Common myeloid progenitor, CD34-positive (primary cell): ENCODE measurements around the gene MFSD6L.
"Not testable (repeated sequence)": the region's sequence is repeated elsewhere in the genome, so short reads cannot be mapped to it uniquely, and the experiment has no call there.

Source experiments
- CTCF ChIA-PET: fragments of 350-600 bp; sonication (Branson Sonifier 250); formaldehyde crosslinking; loops from one replicate; lab custom pipeline; 2021; ENCODE audit warnings: antibody characterized with exemption; lab: Charles Lee
- POLR2A ChIA-PET: fragments of 350-600 bp; sonication (Branson Sonifier 250); formaldehyde crosslinking; loops from one replicate; lab custom pipeline; 2021; ENCODE audit warnings: antibody characterized with exemption; lab: Charles Lee
- DNase-seq, 3 donors: peaks; one replicate each; pipeline versions ENCODE4 v3.0.0 to v3.0.0-alpha.2; 2013
- H3K27ac ChIP-seq, 2 experiments: 1 replicate in 1 of 2; 2 replicates in 1 of 2; pipeline ENCODE4 v1.7.0; 2013; ENCODE audit warnings: inconsistent platforms in 2 of 2, low read length in 2 of 2, mild to moderate bottlenecking in 2 of 2, low read depth in 1 of 2, moderate library complexity in 1 of 2; ENCODE audit not compliant: severe bottlenecking in 2 of 2, insufficient read depth in 1 of 2, poor library complexity in 1 of 2
- H3K27me3 ChIP-seq, 5 experiments: replicated peaks in 2 of 5; 1 replicate in 3 of 5; 2 replicates in 2 of 5; pipeline versions ENCODE4 v1.6.1 to v1.7.0; 2013; ENCODE audit warnings: low read length in 4 of 5, mild to moderate bottlenecking in 2 of 5, moderate library complexity in 2 of 5, inconsistent platforms in 1 of 5; ENCODE audit not compliant: insufficient read depth in 5 of 5, control insufficient read depth in 4 of 5
- H3K36me3 ChIP-seq, 4 experiments: 1 replicate in 2 of 4; 2 replicates in 2 of 4; pipeline versions ENCODE4 v1.6.1 to v1.7.0; 2013; ENCODE audit warnings: low read length in 3 of 4, control low read depth in 1 of 4, mild to moderate bottlenecking in 1 of 4; ENCODE audit not compliant: control insufficient read depth in 4 of 4, insufficient read depth in 4 of 4
- H3K4me1 ChIP-seq, 4 experiments: 1 replicate in 3 of 4; 2 replicates in 1 of 4; pipeline versions ENCODE4 v1.6.1 to v1.7.1; 2013; ENCODE audit warnings: low read length in 3 of 4, mild to moderate bottlenecking in 3 of 4, control low read depth in 1 of 4, inconsistent platforms in 1 of 4, moderate library complexity in 1 of 4; ENCODE audit not compliant: control insufficient read depth in 4 of 4, insufficient read depth in 4 of 4; ENCODE audit errors: control extremely low read depth in 1 of 4
- H3K4me3 ChIP-seq, 7 experiments: 1 replicate in 4 of 7; 2 replicates in 3 of 7; pipeline versions ENCODE4 v1.5.1 to v1.7.0; 2013; ENCODE audit warnings: mild to moderate bottlenecking in 7 of 7, low read length in 6 of 7, moderate library complexity in 6 of 7, inconsistent platforms in 2 of 7, low read depth in 2 of 7, control low read depth in 1 of 7; ENCODE audit not compliant: insufficient read depth in 4 of 7, control insufficient read depth in 1 of 7; ENCODE audit errors: extremely low read depth in 1 of 7
- H3K9me3 ChIP-seq, 5 experiments: 1 replicate in 4 of 5; 2 replicates in 1 of 5; pipeline versions ENCODE4 v1.6.1 to v1.7.1; 2013; ENCODE audit warnings: low read length in 4 of 5, mild to moderate bottlenecking in 2 of 5, inconsistent platforms in 1 of 5, low read depth in 1 of 5, moderate library complexity in 1 of 5; ENCODE audit not compliant: control insufficient read depth in 4 of 5, insufficient read depth in 2 of 5; ENCODE audit errors: control extremely low read depth in 1 of 5
- WGBS: methylation state at CpG from one replicate; pipeline ENCODE4 v1.1.5; 2013; ENCODE audit not compliant: insufficient coverage; 5-methylcytosine and 5-hydroxymethylcytosine counted together

MFSD6L gene

DNA sequence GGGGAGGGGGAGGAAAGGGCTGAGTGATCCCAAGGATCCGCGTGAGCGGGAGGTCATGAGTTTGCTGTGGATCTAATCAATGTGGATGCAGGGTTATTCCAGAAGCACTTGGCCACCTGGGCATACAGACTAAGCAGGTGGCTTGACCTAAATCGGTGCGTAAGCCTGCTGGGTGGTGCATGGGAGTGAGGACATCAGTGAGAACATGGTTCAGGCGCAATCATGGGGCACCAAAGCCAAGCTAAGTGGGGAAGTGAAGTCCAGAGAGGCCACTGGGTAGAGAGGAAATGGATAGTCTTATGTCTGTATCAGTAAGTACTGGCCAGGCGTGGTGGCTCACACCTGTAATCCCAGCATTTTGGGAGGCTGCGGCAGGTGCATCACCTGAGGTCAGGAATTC lies 18.9 kb upstream of the MFSD6L start:
- H3K4me1 ChIP-seq, result no peaks in the 10 kb centered on the region
- H3K27ac ChIP-seq, result no peak overlapping the region
- no peak for DNase-seq
- H3K36me3 ChIP-seq, result peaks cover 0 to 10% (median 4%) of the 10 kb centered on the region in 4 experiments
- ChIA-PET CTCF (no interaction called here), POLR2A (no interaction called here)
- no peak overlapping the region for H3K4me3 ChIP-seq
- H3K9me3 ChIP-seq, result peaks cover 0 to 5% (median 0%) of the 10 kb centered on the region in 5 experiments
- WGBS, result 100% methylated on average over 8 of the region's 8 CpGs
- H3K27me3 ChIP-seq, result no peaks in the 10 kb centered on the region

DNA sequence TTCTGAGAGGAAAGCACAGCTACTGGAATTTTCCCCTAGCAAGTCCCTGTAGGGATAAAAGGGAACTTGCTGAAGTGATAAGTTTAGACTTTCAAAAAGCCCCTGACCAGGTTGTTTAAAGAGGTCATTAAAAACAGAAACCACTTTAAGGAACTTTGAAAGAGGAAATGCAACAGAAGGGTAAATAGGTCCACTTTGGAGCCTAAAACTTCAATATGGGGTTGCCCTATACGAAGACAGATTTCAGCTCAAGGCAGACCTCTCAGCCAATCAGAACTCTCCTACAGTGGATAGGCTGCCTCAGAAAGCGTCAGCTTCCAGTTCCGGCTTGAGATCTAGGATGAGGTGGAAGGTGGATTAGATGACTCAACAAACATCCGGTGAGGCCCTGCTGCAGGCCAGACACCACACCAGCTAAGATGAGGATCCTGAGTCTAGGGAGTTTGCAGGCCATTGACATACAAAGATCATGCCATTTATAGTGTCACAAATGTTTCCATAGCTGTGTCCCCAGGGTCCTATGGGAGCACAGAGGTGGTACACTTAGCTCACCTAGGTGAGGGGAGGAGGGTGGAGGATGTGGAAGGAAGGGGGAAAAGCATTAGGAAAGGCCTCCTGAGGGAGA lies 7.9 kb upstream of the MFSD6L start:
- peaks cover 2 to 23% (median 8%) of the 10 kb centered on the region in 5 experiments for H3K9me3 ChIP-seq
- DNase-seq, result peak; percentile 12 to 56 (median 52)
- POLR2A ChIA-PET, result no interaction called here
- no peak overlapping the region for H3K27ac ChIP-seq
- CTCF ChIA-PET, result interaction anchor here (0.6 to 1.1 kb wide), 3 partner anchors 15 to 314 kb away, joined by 3 to 5 read pairs (median 3); no protein-coding TSS in a partner anchor
- WGBS, result 60% methylated on average over 1 of the region's 4 CpGs
- H3K4me3 ChIP-seq, result no peak overlapping the region
- H3K4me1 ChIP-seq, result peaks cover 0 to 18% (median 8%) of the 10 kb centered on the region in 4 experiments
- H3K27me3 ChIP-seq, result no peaks in the 10 kb centered on the region
- H3K36me3 ChIP-seq, result peaks cover 4 to 39% (median 12%) of the 10 kb centered on the region in 4 experiments

DNA sequence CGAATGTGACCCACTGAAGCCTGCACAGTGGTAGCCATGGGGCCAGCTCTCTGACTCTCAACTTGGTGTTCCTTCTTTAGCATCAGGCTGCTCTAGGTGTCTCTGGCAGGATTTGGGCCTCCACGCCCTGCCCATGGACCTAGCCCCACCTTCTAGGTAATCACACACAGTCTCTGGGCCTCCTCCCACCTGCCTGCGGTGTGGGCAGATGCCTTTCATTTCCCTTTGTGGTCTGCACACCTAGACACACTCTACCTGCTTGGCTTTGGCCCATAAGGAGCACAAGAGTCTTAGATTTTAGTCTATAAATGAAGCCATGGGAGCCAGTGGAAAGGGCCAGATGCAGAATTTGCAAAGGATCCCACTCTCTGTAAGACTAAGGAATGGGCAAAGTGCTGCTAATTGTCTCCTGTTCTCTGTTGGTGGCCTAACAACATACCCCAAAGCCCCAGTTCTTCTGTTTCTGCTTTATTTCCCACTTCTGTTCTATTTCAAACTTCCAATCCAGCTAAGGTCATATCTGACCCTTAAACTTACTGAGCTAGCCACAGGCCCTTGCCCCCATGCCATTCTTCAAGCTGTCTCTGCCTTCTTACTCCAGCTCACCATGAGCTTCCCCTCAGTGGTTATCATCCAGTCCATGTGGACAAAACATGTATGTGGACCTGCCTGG lies 7.2 kb upstream of the MFSD6L start:
- DNase-seq, result no peak
- peaks cover 2 to 23% (median 6%) of the 10 kb centered on the region in 5 experiments for H3K9me3 ChIP-seq
- H3K36me3 ChIP-seq, result peaks cover 4 to 37% (median 12%) of the 10 kb centered on the region in 4 experiments
- no peak overlapping the region for H3K4me3 ChIP-seq
- POLR2A ChIA-PET, result no interaction called here
- no peak overlapping the region for H3K27ac ChIP-seq
- no peaks in the 10 kb centered on the region for H3K27me3 ChIP-seq
- CTCF ChIA-PET, result interaction anchor here (1.1 to 1.7 kb wide), 3 partner anchors 10 to 88 kb away, joined by 4 to 6 read pairs (median 5); no protein-coding TSS in a partner anchor
- peaks cover 0 to 18% (median 8%) of the 10 kb centered on the region in 4 experiments for H3K4me1 ChIP-seq
- WGBS, result 96% methylated on average over 3 of the region's 3 CpGs

DNA sequence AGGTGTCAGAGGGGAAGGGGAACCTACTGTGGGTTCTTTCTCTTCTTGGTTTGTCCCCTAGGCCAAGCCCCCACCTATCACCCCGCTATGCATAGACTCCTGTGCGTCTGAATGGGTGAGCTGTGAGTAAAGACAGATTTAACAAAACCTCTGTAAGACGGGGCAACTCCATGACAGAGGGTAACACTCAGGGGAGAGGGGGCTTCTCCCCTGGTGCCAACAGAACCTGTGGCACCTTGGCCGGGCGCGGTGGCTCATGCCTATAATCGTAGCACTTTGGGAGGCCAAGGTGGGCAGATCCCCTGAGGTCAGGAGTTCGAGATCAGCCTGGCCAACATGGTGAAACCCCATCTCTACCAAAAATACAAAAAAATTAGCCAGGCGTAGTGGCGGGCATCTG lies 6.2 kb upstream of the MFSD6L start:
- CTCF ChIA-PET, result interaction anchor here (1.0 to 1.8 kb wide), 7 partner anchors 9 to 53 kb away, joined by 3 to 6 read pairs (median 4); no protein-coding TSS in a partner anchor
- POLR2A ChIA-PET, H3K27me3 ChIP-seq, H3K4me3 ChIP-seq, H3K27ac ChIP-seq: not testable (repeated sequence)
- H3K4me1 ChIP-seq, result peaks cover 0 to 18% (median 8%) of the 10 kb centered on the region in 4 experiments
- peaks cover 0 to 18% (median 2%) of the 10 kb centered on the region in 5 experiments for H3K9me3 ChIP-seq
- 100% methylated on average over 8 of the region's 10 CpGs for WGBS
- peaks cover 4 to 29% (median 13%) of the 10 kb centered on the region in 4 experiments for H3K36me3 ChIP-seq
- peak in 1 of 3 donors; percentile 17 for DNase-seq

DNA sequence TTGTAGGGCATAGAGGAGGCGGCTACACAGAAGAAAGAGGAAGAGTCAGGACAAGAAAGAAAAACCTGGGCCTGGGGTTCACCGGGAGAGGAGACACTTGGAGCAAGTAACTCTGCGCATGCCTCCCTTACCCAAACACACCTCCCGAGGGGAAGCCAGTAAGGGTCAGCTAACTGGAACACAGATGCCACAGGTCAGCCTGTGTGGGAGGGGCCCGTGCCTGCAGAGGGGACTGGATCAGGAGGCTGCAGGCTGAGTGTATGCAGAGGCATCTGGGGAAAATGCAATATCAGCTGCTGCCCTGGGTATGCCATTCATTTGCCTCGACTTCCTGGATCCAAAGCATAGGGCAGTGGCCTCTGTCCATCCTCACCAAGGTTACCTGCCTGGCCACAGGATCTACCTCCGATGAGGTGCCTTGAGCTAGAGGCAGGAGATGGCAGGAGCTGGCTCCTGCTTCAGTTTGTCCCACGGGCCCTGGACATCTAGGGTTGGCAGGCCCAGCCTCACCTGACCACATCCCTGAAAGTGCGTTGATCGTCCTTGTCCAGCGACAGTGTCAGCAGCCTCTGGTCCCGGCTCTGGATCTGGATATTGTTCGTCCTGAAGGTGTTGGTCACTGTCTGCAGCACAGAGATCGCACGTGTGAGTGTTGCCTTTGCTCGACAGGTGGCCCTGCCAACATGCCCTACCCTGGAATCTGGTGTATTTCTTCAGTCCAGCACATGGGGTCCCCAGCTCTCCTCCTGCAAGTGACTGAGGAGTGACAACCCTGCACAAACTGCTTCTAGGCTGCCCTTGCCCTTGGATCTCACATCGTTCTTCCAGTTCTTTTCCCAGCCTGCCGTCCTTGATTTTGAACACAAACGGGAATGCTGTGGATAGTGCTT lies 4.6 kb upstream of the MFSD6L start:
- Histone ChIP-seq H3K4me1 (peaks cover 0 to 18% (median 10%) of the 10 kb centered on the region in 4 experiments), H3K27ac (no peak overlapping the region), H3K36me3 (peaks cover 0 to 19% (median 9%) of the 10 kb centered on the region in 4 experiments), H3K9me3 (peaks cover 0 to 6% (median 0%) of the 10 kb centered on the region in 5 experiments), H3K27me3 (no peaks in the 10 kb centered on the region), H3K4me3 (no peak overlapping the region)
- ChIA-PET POLR2A (no interaction called here), CTCF (interaction anchor here (0.6 to 2.2 kb wide), 9 partner anchors 21 to 398 kb away, joined by 3 to 15 read pairs (median 4); no protein-coding TSS in a partner anchor)
- 97% methylated on average over 19 of the region's 19 CpGs for WGBS
- peak in 2 of 3 donors; percentile 12 to 36 for DNase-seq

DNA sequence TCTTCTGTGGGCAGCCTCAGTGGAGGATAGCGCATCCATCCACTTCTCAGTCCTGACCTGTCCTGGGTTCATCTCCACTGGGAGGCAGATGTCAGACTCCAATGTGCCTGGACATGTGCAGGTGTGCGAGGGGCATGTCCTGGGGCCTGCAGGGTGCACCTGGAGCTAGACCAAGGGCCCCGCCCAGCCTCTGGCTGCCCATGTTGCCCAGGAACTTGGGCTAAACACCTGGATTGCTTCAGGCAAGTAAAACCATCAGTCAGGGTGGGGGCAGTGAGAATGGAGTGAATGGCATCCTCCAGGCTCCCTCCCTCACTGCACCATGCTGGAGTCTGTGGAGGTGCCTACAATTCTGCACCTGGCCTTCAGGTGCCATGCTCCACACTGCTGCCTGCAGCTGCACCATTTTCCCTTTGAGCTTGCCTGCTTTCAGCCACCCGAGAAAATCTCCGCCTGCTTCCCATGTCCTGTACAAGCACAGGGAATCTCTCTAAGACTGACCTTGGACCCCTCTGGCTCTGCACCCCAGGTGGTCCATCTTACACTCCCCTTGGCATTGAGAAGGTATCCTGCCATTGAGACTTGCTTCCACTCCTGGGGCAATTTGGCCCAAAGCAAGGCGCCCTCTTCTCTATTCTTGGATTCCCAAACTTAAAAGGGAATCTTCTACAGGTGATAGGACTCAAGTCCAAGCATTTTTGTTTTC lies 2.1 kb upstream of the MFSD6L start:
- CTCF ChIA-PET, result interaction anchor here (0.6 to 4.3 kb wide), 6 partner anchors 14 to 197 kb away, joined by 3 to 24 read pairs (median 4); no protein-coding TSS in a partner anchor
- 95% methylated on average over 6 of the region's 6 CpGs for WGBS
- H3K36me3 ChIP-seq, result peaks cover 0 to 19% (median 5%) of the 10 kb centered on the region in 4 experiments
- H3K27ac ChIP-seq, result no peak overlapping the region
- peaks cover 0 to 3% (median 2%) of the 10 kb centered on the region in 4 experiments for H3K4me1 ChIP-seq
- DNase-seq, result no peak
- H3K9me3 ChIP-seq, result no peaks in the 10 kb centered on the region
- POLR2A ChIA-PET, result no interaction called here
- no peaks in the 10 kb centered on the region for H3K27me3 ChIP-seq
- H3K4me3 ChIP-seq, result no peak overlapping the region
